Ishikawa (cell line): ENCODE data around the gene ASB17.

Source experiments
- CREB1 ChIP-seq: IDR thresholded peaks from 2 replicates; pipeline ENCODE4 v1.6.1; 2012; ENCODE audit warnings: low read depth
- EGR1 ChIP-seq: IDR thresholded peaks from 2 replicates; pipeline ENCODE4 v1.6.1; 2012
- EP300 ChIP-seq: IDR thresholded peaks from 2 replicates; pipeline ENCODE4 v1.6.1; 2012; ENCODE audit warnings: borderline replicate concordance
- FOXM1 ChIP-seq: IDR thresholded peaks from 2 replicates; pipeline ENCODE4 v1.6.1; 2012; ENCODE audit warnings: low read depth, borderline replicate concordance
- RAD21 ChIP-seq: IDR thresholded peaks from 2 replicates; pipeline ENCODE4 v1.6.1; 2012; ENCODE audit warnings: low read depth
- REST ChIP-seq: IDR thresholded peaks from 2 replicates; pipeline ENCODE4 v1.6.1; 2012; ENCODE audit warnings: low read depth, mild to moderate bottlenecking
- TEAD4 ChIP-seq: IDR thresholded peaks from 2 replicates; pipeline ENCODE4 v1.6.1; 2012

- no peak for TF ChIP-seq RAD21
- no peak for TF ChIP-seq CREB1
- no peak for TF ChIP-seq REST
- TF ChIP-seq EP300 = no peak
- TF ChIP-seq FOXM1 = no peak
- no peak for TF ChIP-seq EGR1
- no peak for TF ChIP-seq TEAD4
These were observed 37.3 kb upstream of the ASB17 start for GRCh38 chr1:75969550-75969949.
